ENCODE measurements around the gene NKG7.

The NKG7 gene

DNA sequence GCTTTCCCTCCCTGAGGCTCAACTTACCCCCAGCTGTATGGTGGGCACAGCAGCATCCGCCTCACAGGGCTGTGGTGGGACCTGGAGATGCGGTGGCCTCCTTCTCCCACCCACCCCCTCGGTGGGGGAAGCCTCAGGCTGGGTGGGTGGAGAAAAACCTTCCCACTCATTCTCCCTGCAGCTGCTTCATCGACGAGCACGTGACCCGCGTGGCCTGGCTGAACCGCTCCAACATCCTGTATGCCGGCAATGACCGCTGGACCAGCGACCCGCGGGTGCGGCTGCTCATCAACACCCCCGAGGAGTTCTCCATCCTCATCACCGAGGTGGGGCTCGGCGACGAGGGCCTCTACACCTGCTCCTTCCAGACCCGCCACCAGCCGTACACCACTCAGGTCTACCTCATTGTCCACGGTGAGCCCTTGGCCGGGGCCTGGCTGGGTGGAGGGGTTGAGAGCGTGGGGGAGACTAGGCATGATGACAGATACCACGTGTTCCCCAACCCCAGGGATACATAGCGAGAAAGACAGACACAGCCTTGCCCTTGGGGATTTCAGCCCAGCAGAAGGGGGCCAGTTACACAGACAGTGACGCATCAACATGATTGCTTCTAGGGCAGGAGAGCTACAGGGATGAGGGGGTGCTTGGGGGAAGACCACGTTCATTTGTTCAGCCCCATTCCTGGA, 48.8 kb downstream of the NKG7 start:
- no peak overlapping the region for H3K4me3 ChIP-seq (ENCODE audit: low read depth, low read length)
- in situ Hi-C loops (cut with HindIII; ENCODE audit: low sequenced_read_pairs) = no loop called here
- no peak for TF ChIP-seq CTCF (IDR thresholded peaks at IDR 0.05; ENCODE audit: low read depth, low read length, missing control alignments)
- no peak for DNase-seq (ENCODE audit: low read depth)

DNA sequence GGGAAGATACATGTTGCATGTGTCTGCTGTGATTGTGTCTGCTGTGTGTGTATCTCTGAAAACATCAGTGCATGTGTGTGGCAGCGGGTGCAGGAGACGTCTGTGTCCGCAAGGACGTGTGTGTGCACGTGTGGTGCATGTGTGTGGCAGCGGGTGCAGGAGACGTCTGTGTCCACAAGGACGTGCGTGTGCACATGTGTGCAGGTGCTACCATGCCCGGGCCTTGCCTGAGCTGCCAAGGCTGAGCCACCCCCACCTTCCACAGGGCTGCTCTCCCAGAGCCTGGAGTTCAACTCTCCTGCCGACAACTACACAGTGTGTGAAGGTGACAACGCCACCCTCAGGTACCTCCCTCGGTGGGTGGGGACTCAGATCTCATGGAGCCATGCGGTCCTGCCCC, 50.7 kb downstream of the NKG7 start:
- H3K4me3 ChIP-seq (ENCODE audit: low read depth, low read length) = no peak overlapping the region
- in situ Hi-C loops (cut with HindIII; ENCODE audit: low sequenced_read_pairs) = no loop called here
- TF ChIP-seq CTCF (IDR thresholded peaks at IDR 0.05; ENCODE audit: low read depth, low read length, missing control alignments) = no peak
- DNase-seq (ENCODE audit: low read depth) = no peak

All from astrocyte of the cerebellum (primary cell).